HG02943 (cell line): ENCODE results near the gene PLD1.

Source experiments
- ATAC-seq: cut with Tn5 transposase; IDR thresholded peaks from one replicate; pipeline ENCODE4 v1.9.1; 2021; ENCODE audit warnings: mild to moderate bottlenecking, low read depth, moderate library complexity; ENCODE audit not compliant: unreplicated experiment

The PLD1 gene

DNA sequence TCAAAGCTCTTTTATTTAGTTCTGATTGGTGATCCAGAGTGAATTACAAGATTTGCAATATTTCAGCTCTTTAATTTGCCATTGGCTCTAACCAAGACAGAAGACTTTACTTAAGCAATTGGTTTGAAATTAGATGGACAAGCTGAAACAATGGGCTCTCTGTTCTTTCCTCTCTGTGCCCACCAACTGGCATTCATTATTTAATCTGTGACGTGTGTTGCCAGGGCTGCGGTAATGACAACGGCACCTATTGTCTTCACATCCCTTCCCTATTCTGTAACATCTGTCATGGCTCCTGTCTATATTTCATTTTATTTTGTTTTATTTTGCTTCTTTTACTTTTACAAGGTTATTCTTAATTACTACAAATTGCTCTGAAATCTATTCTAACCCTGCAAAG lies 33.9 kb downstream of the PLD1 start:
- no peak for ATAC-seq

DNA sequence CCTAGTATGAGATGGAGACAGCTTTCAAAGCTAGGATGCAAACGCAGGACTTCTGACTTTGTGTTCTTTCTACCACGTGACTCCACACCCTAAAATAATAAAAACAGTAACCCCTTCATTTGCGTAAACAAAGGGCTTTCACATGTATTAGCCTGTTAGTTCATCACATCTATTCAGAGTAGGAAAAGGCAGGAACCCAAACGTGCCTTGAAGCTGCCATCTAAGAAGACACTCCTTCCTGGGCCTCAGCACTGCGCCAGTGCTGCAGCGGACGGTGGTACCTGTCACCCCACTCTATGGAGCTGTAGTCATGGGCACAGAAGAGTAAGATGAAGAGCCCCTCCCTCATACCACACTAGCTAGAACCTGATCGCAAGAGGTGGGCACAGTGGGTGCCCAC lies 34.3 kb downstream of the PLD1 start:
- ATAC-seq: no peak

DNA sequence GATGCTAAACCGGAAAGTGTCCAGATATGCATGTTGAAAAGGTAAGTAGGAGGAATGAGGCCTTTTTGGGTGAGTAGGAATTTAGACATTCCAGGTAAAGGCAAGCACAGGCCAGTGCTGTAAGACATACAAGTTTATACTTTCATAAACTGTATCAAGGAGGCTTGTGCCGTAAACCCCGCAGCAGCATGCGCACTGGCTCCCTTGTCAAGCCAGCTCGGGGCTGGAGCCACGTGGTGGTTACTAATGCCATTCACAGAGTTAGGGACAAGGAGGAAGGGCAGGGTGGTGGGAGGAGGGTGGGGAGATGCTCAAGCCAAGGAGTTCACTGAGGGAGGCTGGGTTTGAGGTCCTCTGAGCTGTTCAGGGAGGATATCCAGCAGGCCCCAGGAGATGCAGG lies 35.8 kb downstream of the PLD1 start:
- ATAC-seq: no peak

DNA sequence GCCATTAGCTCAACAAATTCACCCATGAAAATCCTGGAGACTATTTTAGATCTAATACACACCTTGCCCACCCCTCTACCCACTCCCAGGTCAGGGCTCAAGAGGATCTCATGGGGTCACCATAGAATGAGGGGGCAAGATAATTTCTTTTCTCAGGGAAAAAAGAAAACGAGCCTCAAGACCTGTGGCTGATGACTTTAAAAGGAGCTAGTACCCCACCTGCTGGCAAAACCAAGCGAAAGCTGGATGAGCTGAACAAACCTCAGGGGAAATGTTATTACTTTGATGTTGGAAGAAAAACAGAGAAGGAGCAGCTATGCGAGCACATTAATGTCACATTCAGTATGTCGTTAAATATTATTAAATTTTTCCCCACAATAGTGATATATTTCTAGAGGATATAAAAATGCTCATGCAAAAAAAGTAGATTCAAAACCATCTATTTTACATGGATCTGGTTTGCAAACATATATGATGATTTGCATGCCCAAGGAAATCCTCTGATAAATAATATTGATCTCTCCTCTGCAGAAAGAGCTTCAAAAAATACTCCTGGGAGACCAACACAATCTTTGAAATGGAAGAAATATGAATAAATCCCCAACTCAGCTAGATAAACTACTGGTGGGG lies 37.7 kb downstream of the PLD1 start:
- ATAC-seq: no peak

DNA sequence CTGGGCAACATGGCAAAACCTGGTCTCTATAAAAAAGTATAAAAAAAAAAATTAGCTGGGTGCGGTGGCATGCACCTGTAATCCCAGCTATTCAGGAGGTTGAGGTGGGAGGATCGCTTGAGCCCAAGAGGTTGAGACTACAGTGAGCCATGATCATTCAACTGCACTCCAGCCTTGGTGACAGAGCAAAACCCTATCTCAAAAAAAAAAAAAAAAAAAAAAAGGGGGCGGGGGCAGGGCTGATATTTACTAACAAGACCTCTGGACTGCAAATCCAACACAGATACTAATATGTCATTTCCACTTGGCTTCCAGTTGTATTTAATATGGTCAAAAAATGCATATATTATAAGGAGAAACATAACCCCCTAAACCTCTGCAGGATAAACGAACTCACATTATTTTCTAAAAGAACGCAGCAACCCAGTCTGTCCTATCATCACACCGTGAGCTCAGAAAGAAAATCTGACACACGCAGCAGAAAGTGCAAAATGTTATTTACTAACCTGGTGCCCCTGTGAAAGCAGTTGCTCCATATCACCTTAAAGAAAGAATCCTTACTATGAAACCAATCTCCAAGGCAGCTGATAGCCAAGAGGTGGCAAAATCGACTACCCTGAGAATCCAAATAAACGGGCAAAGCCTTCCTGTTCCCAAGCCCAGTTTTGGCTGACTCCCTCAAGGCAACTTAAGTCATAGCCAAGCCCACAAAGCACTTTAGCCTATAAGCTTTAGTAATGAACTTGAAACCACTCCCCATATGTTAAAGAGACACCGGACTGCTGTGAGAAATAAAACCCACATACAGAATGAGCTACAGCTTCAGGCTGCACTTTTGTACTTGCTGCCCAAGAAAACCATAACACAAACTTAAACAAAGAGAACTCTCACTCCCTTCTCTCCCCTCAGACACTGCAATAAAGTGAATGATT lies 39.3 kb downstream of the PLD1 start:
- peak; percentile 67 for ATAC-seq

DNA sequence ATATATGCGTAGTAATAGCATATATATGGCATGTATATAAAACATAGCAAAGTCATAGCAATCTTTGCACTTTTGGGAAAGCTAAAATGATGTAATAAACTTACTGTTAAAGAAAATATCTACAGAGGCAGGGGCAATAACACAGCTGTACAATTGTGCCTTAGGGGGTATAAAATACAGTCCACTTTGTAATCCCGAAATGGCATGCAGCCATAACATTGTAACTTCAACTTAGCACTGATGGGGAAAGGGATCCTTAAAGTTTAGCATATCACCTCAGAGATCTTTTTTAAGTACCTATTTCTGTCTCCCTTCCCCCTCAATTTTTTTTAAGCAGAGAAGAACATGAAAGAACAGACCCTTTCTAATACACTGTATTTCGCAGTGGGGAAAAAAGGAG lies 40.8 kb downstream of the PLD1 start:
- ATAC-seq: no peak

DNA sequence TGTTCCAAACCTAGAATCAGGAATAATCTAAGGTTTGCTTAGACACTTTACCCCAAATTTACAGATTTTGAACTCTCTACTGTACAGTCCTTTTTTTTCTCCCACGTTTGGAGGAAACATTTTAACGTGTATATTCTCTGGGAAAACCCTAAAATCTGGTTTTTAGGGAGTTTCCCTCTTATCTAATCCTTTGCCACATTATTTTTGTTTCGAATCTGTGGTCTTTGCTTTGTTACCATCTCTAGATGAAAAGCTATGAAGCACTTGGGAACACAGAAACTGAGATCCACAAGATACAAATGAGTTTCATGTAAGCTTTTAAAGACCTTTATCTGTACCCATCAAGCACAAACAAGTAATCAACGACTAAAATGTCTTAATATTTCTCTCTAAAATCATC lies 41.3 kb downstream of the PLD1 start:
- ATAC-seq: no peak

DNA sequence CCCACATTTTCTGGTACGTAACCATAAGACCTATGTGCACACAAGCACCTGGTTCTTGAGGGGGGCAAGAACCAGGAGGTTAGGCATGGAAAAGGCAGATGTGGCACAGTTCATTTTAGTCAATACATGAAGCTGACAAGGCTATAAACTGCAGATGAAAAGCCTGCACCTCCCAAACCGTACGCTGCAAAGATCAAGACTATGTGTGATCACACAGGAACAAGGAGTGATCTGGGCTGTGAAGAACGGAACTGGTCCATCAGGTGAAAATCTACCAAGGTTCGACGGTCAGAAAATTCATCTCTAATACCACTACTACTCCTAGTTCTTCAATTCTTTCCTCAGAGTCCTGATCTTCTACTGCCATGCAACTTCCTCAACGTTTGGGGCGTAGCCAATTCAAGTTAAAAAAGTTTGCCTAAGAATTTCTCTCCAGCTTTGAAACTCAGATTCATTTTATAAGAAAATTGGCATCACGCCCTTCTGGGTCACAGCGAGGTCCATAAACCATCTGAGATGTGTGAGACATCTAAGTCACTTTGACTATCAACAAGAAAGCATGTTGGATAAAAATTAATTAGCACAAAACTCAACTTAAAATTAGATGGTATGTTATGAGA lies 41.9 kb downstream of the PLD1 start:
- no peak for ATAC-seq

DNA sequence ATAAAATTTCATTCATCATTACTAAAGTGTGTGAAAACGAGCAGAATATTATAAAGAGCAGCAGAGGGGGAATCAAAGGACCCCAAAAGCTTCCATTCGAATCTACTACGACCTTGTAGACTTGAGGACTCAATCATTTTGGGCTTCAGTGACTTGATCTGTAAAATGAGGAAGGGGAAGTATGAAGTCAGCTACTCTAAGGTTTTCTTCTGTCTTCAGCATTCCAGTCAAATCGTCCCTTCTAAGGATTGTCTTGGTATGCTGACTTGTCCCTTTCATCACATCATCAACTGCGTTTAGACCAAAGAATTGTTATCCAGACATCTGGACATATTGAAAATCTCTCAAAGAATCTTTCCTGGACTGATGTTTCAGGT lies 44.8 kb downstream of the PLD1 start:
- ATAC-seq: no peak

DNA sequence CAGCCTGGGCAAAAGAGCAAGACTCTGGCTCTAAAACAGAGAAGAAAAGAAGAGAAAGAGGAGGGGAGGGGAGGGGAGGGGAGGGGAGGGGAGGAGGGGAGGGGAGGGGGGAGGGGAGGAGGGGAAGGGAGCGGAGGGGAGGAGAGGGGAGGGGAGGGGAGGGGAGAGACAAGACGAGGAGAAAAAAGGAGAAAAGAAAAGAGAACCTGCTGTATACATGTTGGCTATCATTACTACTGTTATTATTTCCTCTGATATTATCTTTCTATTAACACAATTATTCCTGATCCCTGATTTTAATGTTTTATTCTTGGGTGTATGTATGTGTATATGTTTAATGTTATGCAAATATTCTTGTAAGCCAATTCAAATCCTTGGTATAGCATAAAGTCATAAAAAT lies 46.9 kb downstream of the PLD1 start:
- no peak for ATAC-seq

DNA sequence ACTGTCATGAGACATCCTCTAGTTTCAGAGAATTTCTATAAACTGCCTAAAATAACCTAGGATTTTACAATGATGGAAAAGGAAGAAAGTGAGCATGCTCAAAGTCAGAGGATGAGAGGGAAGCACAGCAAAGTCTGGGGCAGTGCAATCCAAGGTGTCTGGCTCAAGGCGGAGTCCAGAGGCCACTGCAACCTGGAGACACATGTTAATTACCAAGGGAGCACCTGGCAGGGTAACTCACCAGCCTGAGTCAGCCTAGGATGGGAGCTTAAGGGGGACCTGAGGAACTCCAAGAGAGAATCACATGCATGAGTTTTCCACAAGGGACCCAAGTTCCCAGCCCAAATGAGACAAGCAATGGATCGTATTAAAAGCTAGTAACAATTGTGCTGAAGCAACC lies 49.8 kb downstream of the PLD1 start:
- ATAC-seq: no peak

DNA sequence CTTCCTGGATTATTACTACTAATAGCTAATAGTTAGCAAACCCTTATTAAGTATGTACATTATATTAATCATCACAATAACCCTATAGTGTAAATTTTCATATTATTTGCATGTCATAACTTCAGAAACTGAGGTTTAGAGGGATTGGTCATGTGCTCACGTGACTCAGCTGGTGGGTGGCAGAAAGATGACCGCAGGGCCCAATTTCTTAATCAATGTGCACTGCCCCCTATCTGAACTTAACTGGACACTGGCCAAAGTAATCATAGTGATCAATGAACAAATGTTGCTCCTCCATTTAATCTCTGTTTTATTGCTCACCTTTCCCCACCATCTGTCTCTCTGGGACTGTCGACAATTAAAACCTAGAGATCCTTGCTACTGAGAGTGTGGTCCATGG lies 52.2 kb downstream of the PLD1 start:
- no peak for ATAC-seq

DNA sequence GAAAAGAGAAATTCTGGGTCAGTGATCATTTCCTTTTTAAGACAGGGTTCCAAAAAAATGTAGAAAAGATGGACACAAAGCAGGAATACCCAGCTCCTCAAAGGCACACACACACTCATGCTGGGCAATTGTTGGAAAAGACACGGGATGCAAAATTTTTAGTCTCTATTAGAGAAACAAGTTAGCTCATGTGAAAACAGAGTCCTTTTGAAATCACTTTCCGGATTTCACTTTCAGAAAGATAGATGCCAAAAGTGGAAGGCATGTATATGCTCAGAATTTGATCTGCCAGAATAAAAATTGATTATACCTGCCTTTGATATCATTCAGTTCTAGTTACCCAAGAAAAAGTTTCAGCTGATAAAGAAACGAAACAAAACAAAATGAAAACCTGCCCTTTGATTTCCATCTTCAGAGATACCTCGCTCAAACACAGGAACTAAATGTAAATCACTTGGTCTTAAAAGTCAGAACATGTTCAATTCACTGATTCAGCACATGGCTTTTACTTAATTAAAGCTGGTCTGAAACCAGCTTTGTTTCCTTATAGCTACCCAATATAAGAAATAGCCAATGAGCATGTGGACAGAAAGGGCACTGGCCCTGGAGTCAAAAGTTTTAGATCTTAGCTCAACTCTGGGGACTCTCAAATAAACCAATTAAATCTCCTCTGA lies 52.8 kb downstream of the PLD1 start:
- ATAC-seq: no peak

DNA sequence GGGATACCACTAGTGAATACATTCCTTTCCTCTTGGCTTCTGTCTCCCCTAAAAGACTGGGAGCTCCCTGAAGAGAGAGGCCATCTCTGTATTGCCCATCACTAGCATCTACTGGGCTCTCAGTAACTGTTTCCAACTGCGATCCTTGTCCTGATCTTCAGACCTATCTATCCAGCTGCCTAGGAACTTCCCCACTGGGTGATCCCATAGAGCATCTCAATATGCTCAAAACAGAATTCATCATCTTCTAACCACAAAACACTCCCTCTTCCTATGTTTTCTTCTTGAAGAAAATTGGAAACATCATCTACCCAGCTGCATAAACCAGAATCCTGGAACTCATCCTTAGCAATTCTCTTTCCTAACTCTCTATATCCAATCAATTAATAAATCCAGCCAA lies 54.6 kb downstream of the PLD1 start:
- ATAC-seq: no peak

DNA sequence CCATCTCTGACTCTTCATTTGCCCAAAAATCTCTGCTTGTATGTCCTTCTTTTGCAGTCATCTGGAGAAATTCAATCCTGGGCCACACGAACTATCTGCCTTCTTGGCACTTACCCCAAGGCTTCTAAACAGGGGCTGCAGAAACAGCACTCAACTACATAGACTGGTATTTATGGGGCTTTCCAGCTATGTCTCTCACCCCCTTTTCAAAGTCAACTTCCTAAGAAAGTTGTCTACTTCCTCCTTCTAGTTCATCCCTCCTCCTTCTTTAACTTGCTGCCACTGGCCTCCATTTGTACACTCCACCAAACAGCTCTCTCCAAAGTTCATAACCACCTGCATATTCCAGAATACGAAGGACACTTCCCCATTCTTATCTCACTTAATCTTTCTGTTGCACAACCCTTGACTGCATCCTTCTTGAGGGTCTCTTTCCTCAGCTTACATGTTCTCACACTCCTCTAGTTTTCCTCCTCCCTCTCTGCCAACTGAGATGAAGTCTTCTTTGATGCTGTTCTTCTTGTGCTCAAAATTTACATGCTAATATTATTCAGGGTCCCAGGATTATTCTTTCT lies 55.2 kb downstream of the PLD1 start:
- no peak for ATAC-seq

DNA sequence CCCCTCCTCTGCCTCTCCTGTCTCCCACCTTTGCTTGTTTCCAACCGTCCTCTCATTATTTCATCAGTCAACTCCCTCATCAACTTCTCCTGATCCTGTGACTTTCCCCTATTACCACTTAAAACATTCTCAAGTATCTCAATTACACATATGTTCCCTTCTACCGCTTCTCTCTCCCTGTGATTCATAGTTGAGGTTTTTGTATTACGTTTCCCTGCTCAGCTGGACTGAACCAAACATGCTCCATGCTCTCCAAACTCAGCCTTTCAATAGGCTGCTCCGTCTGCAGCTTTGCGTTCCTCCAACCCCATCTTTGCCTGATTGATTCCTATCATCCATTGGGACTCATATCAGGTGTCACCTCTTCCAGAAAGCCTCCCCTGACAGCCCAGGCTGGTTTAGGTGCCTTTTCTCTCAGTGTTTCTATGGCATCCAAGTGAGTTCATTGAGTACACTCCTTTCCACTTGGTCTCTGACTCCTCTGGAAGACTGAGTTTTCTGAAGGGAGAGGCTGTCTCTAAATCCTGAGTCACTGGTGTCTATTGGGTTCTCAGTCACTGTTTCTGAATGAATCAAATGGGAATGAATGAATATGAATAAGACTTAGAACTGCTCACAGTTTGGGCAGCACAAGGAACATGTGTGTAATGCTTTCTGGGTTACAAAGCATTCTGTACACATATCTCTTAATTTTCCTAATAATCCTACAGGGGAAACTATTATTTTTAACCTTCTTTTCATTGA lies 56.4 kb downstream of the PLD1 start:
- ATAC-seq: no peak

DNA sequence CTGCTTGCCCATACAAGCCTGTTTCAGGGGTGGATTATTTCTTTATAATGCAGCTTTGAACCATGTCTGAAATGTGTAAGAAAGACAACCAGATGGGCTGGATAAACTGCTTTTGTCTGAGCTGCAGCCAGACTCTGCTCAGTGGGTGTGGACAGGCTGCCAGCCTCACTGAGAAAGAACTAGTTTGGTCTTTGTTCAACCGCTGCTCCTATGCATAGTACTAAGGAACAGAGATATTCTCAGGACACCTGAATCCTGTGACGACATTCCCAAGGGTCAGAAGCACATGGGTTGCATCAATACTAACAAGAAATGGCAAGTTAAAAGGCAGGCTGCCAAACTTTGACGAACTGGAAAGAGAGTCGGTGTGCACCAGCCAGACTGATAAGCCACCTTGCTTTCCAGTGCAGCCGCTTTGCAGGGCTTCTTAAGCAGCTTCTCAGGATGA lies 57.2 kb downstream of the PLD1 start:
- ATAC-seq: no peak

DNA sequence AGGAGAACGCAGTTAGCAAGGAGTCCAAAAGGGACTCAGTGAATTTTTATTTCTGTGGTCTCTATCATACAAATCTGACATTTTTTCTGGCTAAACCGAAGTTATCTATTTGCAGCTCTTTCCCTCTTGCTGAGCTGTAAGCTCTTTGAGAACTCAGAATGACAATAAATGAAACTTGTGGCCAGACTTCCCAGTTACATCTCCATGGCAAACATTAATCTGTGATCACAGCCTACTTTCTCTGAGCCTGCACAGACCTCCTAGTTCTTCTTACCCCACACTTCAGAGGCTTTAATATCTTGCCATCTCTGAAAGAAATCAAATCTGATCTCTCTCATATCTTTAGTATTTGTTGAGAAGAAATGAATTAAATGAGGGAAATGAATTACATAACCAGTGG lies 58.0 kb downstream of the PLD1 start:
- ATAC-seq: no peak

DNA sequence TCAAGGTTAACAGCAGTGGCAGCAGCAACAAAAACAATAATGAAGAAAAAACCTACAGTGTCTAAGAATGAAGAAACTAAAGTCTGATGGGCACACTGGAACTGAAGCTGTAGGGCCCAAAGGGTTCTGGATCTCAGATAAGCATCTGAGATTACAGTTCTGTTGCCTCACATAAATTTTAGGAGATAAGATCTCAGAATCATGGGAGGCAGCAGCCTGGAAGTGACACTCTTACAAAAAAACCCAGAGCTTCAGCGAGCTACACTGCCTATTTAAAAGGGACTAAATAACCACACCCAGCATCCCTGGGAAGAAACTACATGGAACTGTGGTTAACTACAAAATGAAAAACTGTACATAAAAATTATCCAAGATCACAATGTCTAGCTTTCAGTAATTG lies 61.2 kb downstream of the PLD1 start:
- no peak for ATAC-seq
